Measurements from ENCODE around the gene SCFD1.
"Not testable (repeated sequence)": the region's sequence is repeated elsewhere in the genome, so short reads cannot be mapped to it uniquely, and the experiment has no call there.

Gene SCFD1

GRCh38 chr14:30610787-30611343 is 11.3 kb upstream of the SCFD1 start:
- peak; percentile 84 for DNase-seq

GRCh38 chr14:30614155-30614554 is 8.0 kb upstream of the SCFD1 start:
- no peak for DNase-seq

DNA sequence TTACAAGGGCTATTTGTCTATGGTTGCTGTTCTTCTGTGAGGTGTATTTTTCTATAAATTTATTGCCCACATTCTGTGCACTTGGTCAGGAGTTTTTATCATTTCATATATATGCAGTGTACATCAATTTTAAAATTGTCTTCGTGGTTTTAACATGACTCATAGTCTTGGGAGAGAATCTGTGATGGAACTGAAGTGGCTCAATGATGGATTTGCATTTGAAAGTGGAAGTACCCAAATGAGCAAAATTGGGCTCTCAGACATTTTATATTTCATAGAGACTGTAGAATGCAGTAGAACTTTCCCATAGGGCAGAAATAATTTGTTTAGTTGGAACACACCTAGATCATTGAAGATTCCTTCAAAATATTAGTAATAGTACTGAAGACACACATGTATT is 1.9 kb upstream of the SCFD1 start:
- DNase-seq = no peak

DNA sequence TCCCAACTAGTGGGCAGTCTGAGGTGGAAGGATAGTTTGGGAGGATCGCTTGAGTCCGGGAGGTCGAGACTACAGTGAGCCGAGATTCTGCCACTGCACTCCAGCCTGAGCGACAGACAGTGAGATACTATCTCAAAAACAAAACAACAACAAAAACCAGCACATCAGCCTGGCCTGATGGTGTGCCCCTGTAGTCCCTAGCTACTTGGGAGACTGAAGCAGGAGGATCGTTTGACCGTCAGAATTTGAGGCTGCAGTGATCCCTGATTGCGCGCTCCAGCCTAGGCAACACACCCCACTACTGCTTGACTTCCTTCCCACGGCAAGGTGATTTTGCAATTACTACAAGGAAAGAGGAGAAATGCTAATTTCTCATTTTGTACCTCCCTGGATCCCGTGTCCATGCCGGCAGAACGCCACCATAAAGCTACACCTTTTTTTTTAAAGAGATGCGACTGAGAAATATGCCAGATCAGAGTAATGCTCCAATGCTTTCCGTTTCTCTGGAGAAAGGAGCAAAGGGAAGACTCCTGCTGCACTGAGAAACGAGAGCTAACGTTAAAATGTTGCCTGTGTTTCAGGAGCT is 672 bp upstream of the SCFD1 start:
- DNase-seq = no peak

DNA sequence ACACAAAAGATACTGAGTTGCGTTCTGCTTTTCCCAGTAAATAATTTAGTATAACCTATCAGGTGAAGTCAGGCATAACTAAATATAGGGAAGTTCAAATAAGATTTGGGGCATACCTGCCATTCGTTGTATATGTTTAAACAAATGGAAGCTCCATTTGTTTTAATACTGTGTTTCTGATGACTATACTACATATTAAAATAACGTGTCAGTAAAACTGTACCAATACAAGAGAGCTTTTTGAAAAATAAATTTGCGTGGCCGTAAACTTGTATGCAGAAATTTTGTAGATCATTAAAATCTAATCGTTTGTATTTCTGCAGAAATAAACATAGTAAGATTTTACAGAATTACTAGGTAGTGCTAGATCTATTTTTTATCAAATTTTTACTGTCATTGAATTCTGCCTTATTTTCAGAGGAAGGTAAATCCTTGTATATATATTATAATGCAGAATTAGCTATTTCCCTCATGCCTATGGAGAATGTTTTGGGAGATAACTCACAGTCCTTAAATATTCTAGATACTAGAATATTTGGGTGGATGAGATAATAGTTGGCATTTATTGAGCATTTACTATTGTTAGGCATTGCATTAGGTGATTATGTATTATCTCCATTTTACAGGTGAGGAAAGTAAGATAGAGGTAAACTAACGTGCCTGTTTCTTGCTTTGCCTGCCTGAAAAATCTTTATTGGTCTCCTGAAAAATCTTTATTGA is 1.5 kb downstream of the SCFD1 start:
- no peak for DNase-seq

DNA sequence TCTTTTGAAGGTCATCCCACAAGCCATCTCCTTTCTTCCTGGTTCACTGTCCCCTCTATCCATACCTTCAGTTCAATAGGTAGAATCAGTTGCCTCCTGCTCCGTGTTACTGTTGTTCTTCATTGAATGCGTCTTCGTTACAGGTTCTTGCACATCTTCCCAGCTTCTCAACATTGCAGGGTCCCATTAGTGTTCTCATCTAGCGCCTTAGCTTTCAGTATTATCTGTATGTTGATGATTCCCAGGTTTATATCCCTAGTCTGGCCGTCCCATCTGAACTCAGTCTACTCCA is 2.0 kb downstream of the SCFD1 start:
- DNase-seq = no peak

- DNase-seq = no peak
These were observed 3.4 kb downstream of the SCFD1 start for GRCh38 chr14:30625533-30625932.

DNA sequence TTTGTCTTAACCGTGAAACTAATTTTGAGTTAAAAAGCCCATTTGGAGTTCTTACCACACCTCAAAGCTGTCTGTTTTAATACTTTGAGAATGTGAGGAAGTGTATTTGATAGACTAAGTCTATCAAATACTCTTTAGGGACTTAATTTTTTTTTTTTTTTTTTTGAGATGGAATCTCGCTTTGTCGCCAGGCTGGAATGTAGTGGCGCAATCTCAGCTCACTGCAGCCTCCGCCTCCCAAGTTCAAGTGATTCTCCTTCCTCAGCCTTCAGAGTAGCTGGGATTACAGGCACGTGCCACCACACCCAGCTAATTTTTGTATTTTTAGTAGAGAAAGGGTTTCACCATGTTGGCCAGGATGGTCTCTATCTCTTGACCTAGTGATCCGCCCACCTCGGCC is 7.3 kb downstream of the SCFD1 start:
- DNase-seq = not testable (repeated sequence)

- no peak for DNase-seq
These were observed 8.1 kb downstream of the SCFD1 start for GRCh38 chr14:30630248-30630647.

DNA sequence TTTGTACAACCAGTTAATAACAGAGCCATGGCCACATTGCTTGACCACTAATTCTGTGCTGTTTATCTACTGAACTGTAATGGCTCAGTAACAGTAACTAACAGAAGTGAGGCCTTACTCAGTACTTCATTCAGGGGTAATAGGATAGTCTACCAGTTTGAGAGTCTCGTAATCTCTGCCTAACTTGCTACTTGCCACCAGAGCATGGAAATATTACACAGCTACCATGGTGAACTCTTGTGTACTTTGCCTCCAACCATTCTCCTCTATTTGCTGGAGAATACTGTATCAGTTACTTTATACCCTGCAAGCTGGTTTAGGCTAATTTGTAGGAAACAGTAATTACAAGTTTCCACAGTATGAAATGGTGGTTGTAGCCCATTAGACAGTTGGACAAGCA is 10.6 kb downstream of the SCFD1 start:
- no peak for DNase-seq

DNA sequence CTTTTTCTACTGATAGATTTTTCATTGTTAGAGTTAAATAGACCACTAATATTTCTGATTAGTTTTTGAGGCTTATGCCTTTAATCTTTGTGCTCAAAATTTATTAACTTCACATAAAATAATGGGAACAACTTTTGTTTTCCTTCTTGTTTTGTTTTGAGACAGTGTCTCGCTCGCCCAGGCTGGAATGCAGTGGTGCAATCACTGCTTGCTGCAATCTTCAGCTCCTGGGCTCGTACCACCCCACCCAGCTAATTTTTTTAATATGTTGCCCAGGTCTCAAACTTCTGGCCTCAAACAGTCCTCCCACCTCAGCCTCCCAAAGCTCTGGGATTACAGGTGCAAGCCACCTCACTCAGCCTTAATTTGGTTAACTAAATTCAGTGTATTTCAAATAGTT is 16.8 kb downstream of the SCFD1 start:
- no peak for DNase-seq

GRCh38 chr14:30641207-30641606 is 19.1 kb downstream of the SCFD1 start:
- no peak for DNase-seq

DNA sequence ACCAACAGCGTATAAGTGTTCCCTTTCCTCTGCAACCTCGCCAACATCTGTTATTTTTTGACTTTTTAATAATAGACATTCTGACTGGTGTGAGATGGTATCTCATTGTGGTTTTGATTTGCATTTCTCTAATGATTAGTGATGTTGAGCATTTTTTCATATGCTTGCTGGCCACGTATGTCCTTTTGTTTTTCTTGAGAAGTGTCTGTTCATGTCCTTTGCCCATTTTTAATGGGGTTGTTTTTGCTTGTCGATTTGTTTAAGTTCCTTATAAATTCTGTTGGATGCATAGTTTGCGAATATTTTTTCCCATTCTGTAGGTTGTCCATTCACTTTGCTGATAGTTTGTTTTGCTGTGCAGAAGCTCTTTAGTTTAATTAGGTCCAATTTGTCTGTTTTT is 22.3 kb downstream of the SCFD1 start:
- not testable (repeated sequence) for DNase-seq

DNA sequence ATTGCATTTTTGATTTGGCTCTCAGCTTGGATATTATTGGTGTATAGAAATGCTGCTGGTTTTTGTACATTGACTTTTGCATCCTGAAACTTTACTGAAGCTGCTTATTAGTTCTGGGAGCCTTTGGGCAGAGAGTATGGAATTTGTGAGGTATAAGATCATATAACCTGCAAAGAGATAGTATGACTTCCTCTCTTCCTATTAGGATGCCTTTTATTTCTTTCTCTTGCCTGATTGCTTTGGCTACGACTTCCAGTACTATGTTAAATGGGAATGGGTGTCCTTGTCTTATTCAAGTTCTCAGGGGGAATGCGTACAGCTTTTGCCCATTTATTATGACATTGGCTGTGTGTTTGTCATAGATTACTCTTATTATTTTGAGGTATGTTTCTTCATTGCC is 23.5 kb downstream of the SCFD1 start:
- no peak for DNase-seq

GRCh38 chr14:30648471-30648870 is 26.4 kb downstream of the SCFD1 start:
- DNase-seq = no peak

DNA sequence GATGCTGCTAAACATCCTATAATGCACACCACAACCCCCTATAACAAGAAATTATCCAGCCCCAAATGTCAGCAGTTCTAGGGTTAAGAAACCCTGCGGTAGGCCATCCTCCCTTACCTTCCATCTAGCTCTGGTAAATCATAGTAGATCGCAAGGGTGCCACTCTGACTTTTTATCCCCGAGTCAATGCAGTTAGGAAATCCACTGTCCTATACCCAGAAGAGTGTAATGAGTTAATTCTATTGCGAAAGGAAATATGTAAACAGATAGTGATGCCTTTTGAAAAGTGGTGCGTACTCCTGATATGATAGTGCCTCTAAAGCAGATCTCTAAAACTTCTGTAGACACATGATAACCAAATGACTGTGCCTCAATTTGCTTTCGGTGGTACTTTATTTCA is 29.8 kb downstream of the SCFD1 start:
- no peak for DNase-seq

GRCh38 chr14:30655124-30655523 is 33.0 kb downstream of the SCFD1 start:
- DNase-seq = no peak

DNA sequence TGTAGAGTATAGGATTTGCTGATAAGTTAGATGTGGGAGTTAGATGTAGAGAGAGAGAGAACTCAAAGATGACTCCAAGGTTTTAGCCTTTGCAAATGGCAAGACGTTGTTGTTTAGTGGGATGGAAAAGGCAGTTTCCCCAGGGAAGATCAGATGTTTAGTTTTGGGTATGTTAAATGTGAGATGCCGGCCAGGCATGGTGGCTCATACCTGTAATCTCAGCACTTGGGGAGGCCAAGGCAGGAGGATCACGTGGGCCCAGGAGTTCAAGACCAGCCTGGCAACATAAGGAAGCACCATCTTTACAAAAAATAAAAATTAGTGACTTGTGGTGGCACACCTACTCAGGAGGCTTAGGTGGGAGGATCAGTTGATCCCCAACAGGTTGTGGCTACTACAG is 33.5 kb downstream of the SCFD1 start:
- no peak for DNase-seq

DNA sequence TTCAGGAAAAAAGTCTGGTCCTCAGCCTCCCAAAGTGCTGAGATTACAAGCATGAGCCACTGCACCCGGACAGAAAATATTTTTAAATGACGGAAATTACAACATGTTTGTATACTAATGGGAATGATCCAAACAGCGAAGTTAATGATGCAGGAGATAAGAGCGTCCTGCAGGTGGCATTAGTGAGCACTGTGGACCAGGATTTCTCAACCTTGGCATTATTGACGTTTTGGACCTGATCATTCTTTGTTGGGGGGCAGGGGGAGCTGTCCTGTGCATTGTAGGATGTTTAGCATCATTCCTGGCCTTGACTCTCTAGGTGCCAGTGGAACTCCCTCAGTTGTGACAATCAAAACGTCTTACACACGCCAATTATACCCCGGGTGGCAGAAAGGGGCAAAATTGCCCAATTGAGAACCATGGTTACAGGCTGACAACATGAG is 34.1 kb downstream of the SCFD1 start:
- DNase-seq = no peak

DNA sequence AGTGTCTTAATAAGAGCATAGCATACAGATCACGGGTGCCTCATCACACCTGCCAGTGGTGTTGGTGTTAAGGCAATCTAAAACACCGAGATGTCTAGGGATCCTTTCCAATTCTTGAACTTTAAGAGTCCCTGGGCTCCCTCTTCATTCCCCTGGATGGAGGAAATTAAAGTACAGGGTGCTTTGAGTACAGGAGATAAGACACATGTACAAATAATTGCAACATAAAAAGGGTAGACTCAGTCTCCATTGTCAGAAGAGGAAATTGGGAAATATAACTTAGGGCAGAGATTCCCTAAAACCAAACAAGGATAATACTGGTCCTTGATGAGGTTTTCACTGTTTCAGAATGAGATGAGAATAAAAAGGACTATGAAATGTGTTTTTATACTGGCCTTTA is 34.9 kb downstream of the SCFD1 start:
- no peak for DNase-seq

DNA sequence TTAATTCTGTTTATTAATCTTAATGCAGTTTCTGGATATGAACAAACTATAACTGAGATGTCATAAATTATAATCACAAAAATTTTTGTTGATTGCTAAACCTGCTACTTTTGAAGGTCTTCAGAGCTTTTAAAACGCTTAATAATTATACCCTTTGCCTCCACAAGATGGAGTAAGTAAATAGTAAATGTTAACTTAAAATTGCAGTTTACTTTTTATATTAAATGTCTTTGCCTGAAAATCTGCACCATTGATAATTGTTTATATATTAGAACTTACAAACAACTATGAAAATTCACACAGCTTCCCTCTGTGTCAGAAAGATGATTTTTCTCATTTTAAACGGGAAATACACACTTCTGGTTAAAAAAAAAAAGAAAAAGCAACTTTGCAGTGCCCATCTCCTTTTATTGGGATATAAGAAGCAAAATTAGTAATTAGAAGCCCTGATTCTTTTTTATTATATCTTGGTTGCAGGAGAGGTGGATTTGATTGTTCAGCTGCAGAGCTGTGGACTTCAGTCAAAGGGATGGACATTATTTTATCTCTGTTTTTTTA is 35.6 kb downstream of the SCFD1 start:
- DNase-seq = no peak

GRCh38 chr14:30658645-30659044 is 36.5 kb downstream of the SCFD1 start:
- DNase-seq = no peak

DNA sequence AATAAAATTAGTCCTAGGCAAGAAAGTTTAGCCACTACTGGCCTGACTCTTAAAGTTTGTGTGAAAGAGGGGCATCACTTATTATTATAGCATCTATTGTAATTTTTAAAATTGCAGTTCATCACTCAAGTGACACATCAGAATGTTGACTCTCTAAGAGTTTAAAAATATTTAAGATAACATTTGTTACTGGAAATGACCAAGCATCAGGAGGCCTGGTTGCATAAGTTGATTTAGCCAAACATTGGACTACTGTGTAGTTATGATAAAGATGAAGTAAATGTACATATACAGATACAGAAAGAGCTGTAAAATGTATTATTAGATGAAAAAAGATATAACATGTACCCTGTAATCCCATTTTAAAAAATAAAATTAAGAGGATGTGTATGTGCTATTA is 47.5 kb downstream of the SCFD1 start:
- DNase-seq = no peak

DNA sequence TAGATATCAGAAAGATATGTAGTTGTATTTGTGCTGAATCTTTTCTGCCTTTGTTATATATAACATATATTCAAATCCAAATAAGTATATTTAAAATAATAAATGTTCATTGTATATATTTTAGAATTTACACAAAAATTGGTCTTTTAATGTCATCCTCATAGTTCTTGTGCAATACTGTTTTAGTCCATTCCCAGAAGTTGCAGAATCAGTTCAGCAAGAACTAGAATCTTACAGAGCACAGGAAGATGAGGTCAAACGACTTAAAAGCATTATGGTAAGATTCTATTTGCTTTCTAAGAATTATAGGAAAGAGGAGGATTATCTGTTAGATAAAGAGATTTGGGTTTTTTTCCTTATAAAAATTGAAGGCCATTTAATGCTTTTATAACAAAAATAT is 51.0 kb downstream of the SCFD1 start:
- DNase-seq = no peak
